HepG2 (cell line): ENCODE measurements around the gene ATRIP. TPM values are rescaled to one million over a fixed set of nuclear protein-coding genes. Genes with fewer than 3 reads are reported as not detected.

Experiments
- ATF7-NPFF ChIP-seq: sonication (generic); formaldehyde crosslinking; IDR thresholded peaks from 2 replicates; pipeline ENCODE4 v1.8.1; 2023; ENCODE audit warnings: mild to moderate bottlenecking, low read depth, missing genetic modification reagents, moderate library complexity
- ATRX ChIP-seq: sonication (generic); formaldehyde crosslinking; IDR thresholded peaks from 2 replicates; pipeline ENCODE4 v1.4.0; 2020; ENCODE audit warnings: missing genetic modification reagents, borderline replicate concordance
- GLMP ChIP-seq: sonication (generic); formaldehyde crosslinking; IDR thresholded peaks from 2 replicates; pipeline ENCODE4 v1.9.0; 2021; ENCODE audit warnings: missing genetic modification reagents, mild to moderate bottlenecking, borderline replicate concordance
- MXI1 ChIP-seq: IDR thresholded peaks from 3 replicates; pipeline ENCODE4 v1.6.1; 2012; ENCODE audit warnings: low read depth, low read length, inconsistent platforms, borderline replicate concordance
- POGZ ChIP-seq: sonication (generic); formaldehyde crosslinking; IDR thresholded peaks from 2 replicates; pipeline ENCODE4 v1.4.0; 2020; ENCODE audit warnings: mild to moderate bottlenecking, missing genetic modification reagents
- PTBP1 ChIP-seq: fragments of 200-400 bp; formaldehyde crosslinking; IDR thresholded peaks from 2 replicates; pipeline ENCODE4 v1.6.1; 2018; ENCODE audit warnings: low read length, low read depth; ENCODE audit not compliant: poor library complexity, severe bottlenecking
- RBAK ChIP-seq: sonication (generic); formaldehyde crosslinking; IDR thresholded peaks from 2 replicates; pipeline ENCODE4 v1.5.1; 2020; ENCODE audit warnings: mild to moderate bottlenecking, missing genetic modification reagents
- SAFB2 ChIP-seq: sonication (generic); formaldehyde crosslinking; IDR thresholded peaks from 2 replicates; pipeline ENCODE4 v1.5.1; 2020; ENCODE audit warnings: missing genetic modification reagents, low read depth, mild to moderate bottlenecking, borderline replicate concordance
- SP5 ChIP-seq: IDR thresholded peaks from 2 replicates; pipeline ENCODE4 v1.6.1; 2016; ENCODE audit warnings: low read depth, borderline replicate concordance
- TEAD3 ChIP-seq: optimal IDR thresholded peaks from 2 replicates; pipeline ENCODE3; 2016; ENCODE audit warnings: borderline replicate concordance
- TIGD3 ChIP-seq: sonication (generic); formaldehyde crosslinking; IDR thresholded peaks from 2 replicates; pipeline ENCODE4 v1.5.1; 2020; ENCODE audit warnings: mild to moderate bottlenecking, missing genetic modification reagents, borderline replicate concordance
- UBTF ChIP-seq: sonication (generic); formaldehyde crosslinking; IDR thresholded peaks from 2 replicates; pipeline ENCODE4 v1.4.0; 2020; ENCODE audit warnings: mild to moderate bottlenecking, missing genetic modification reagents
- ZNF331 ChIP-seq: sonication (generic); formaldehyde crosslinking; IDR thresholded peaks from 2 replicates; pipeline ENCODE4 v1.4.0; 2020; ENCODE audit warnings: missing genetic modification reagents
- ZNF44 ChIP-seq: sonication (generic); formaldehyde crosslinking; IDR thresholded peaks from 2 replicates; pipeline ENCODE4 v1.5.1; 2020; ENCODE audit warnings: mild to moderate bottlenecking, missing genetic modification reagents
- ZNF550 ChIP-seq: sonication (generic); formaldehyde crosslinking; IDR thresholded peaks from 2 replicates; pipeline ENCODE4 v1.4.0; 2020; ENCODE audit warnings: mild to moderate bottlenecking, missing genetic modification reagents, borderline replicate concordance
- ZNF773 ChIP-seq: sonication (generic); formaldehyde crosslinking; IDR thresholded peaks from 2 replicates; pipeline ENCODE4 v1.4.0; 2020; ENCODE audit warnings: missing genetic modification reagents, borderline replicate concordance
- polyA plus RNA-seq, 8 experiments: library from polyadenylated mRNA; depleted of rRNA in 3 of 8; stranded (reverse) in 7 of 8; unstranded in 1 of 8; fragments of >200 nt; fragmentation: Illumina TruSeq in 4 of 8; extraction: Trizol in 4 of 8; gene quantifications; 2 replicates each; pipeline versions ENCODE4 v1.2.1 to v1.2.3, GENCODE V29; 2011 to 2016; ENCODE audit warnings: low read depth in 4 of 8, missing spikeins in 1 of 8, mixed read lengths in 1 of 8; ENCODE audit not compliant: insufficient read depth in 1 of 8
- total RNA-seq, 5 experiments: library from RNA; depleted of rRNA; stranded (reverse); fragments of >200 nt; fragmentation: Illumina TruSeq; extraction: Trizol; gene quantifications; 2 replicates each; pipeline ENCODE4 v1.2.3, GENCODE V29; 2016; ENCODE audit warnings: low read depth in 1 of 5
- TF ChIP-seq, protein P1 (sequence below): IDR thresholded peaks from 2 replicates; pipeline ENCODE4 v1.6.1; 2016; ENCODE audit warnings: mild to moderate bottlenecking
- TF ChIP-seq, protein P2 (sequence below): sonication (generic); formaldehyde crosslinking; conservative IDR thresholded peaks from 2 replicates; pipeline ENCODE4 v1.8.1; 2023; ENCODE audit warnings: missing genetic modification reagents
- TF ChIP-seq, protein P3 (sequence below): sonication (generic); formaldehyde crosslinking; IDR thresholded peaks from 2 replicates; pipeline ENCODE4 v1.9.0; 2021; ENCODE audit warnings: missing genetic modification reagents, mild to moderate bottlenecking, borderline replicate concordance

The ATRIP gene
- total and polyA plus RNA-seq, 2 of the 13 experiments (the other 11 are each of a cell fraction or from before 2014, with no cell fraction given): 5.1 to 12.5 TPM

DNA sequence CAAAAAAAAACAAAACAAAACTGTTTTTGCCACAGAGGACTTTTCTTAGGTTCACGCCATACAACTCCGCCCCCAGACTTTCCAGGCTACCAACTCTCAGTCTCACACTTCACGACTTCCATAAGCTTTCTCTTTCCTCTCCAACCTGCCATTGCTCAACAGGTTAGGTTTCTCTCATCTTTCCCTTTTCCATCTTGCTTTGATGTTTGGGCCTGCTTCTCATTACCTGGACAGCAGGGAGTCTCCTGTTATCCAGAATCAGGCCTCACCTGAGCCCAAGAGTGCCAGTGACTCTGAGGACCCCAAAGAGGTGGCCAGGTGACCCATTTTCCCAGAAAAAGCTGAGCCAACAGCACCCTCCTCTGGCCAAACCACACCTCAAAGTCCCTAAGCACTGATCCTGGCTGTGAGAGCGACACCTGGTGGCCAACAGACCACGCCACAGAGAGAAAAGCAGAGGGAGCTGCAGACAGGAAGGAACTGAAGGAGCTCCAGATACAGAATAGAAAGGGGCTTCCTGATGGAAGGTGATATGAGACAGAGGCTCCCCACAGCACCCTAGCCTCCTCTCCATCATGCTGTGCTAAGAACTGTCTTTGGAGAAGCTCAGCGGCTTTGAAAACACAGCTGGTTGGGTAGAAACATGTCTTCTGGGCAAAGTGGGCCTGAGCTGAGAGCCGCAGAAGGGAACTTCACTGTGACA is 10.6 kb upstream of the ATRIP start (continued):
- TF ChIP-seq, protein P1, sequence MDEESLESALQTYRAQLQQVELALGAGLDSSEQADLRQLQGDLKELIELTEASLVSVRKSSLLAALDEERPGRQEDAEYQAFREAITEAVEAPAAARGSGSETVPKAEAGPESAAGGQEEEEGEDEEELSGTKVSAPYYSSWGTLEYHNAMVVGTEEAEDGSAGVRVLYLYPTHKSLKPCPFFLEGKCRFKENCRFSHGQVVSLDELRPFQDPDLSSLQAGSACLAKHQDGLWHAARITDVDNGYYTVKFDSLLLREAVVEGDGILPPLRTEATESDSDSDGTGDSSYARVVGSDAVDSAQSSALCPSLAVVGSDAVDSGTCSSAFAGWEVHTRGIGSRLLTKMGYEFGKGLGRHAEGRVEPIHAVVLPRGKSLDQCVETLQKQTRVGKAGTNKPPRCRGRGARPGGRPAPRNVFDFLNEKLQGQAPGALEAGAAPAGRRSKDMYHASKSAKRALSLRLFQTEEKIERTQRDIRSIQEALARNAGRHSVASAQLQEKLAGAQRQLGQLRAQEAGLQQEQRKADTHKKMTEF (CRISPR knock-in tag): peak; percentile 45; the same call in 1 of the 2 replicates
- TF ChIP-seq SP5 (CRISPR knock-in tag): no peak
- 0 out of 2 replicates have a peak, but pooled peaks have one; percentile 51 for TF ChIP-seq POGZ (CRISPR knock-in tag)
- TF ChIP-seq UBTF (CRISPR knock-in tag): 0 out of 2 replicates have a peak, but pooled peaks have one; percentile 27
- TF ChIP-seq, protein P2, sequence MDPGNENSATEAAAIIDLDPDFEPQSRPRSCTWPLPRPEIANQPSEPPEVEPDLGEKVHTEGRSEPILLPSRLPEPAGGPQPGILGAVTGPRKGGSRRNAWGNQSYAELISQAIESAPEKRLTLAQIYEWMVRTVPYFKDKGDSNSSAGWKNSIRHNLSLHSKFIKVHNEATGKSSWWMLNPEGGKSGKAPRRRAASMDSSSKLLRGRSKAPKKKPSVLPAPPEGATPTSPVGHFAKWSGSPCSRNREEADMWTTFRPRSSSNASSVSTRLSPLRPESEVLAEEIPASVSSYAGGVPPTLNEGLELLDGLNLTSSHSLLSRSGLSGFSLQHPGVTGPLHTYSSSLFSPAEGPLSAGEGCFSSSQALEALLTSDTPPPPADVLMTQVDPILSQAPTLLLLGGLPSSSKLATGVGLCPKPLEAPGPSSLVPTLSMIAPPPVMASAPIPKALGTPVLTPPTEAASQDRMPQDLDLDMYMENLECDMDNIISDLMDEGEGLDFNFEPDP (CRISPR knock-in tag): no peak
- no peak for TF ChIP-seq PTBP1
- TF ChIP-seq ATF7-NPFF (CRISPR knock-in tag): no peak
- no peak for TF ChIP-seq ZNF44
- no peak for TF ChIP-seq SAFB2 (CRISPR knock-in tag)
- TF ChIP-seq ATRX (CRISPR knock-in tag): no peak
- TF ChIP-seq TEAD3 (CRISPR knock-in tag): peak; percentile 69
- TF ChIP-seq, protein P3, sequence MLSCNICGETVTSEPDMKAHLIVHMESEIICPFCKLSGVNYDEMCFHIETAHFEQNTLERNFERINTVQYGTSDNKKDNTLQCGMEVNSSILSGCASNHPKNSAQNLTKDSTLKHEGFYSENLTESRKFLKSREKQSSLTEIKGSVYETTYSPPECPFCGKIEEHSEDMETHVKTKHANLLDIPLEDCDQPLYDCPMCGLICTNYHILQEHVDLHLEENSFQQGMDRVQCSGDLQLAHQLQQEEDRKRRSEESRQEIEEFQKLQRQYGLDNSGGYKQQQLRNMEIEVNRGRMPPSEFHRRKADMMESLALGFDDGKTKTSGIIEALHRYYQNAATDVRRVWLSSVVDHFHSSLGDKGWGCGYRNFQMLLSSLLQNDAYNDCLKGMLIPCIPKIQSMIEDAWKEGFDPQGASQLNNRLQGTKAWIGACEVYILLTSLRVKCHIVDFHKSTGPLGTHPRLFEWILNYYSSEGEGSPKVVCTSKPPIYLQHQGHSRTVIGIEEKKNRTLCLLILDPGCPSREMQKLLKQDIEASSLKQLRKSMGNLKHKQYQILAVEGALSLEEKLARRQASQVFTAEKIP (CRISPR knock-in tag): no peak
- peak; percentile 54; the same call in 1 of the 2 replicates for TF ChIP-seq ZNF331 (CRISPR knock-in tag)
- no peak for TF ChIP-seq GLMP (CRISPR knock-in tag)
- no peak for TF ChIP-seq TIGD3 (CRISPR knock-in tag)
- TF ChIP-seq RBAK (CRISPR knock-in tag): no peak
- TF ChIP-seq ZNF773 (CRISPR knock-in tag): no peak
- TF ChIP-seq ZNF550 (CRISPR knock-in tag): no peak
- TF ChIP-seq MXI1: no peak; the same call in 2 of the 3 replicates
